Skin of body (tissue), 2 donors: ENCODE measurements around the gene CAPN12. TPM values are rescaled to one million over a fixed set of nuclear protein-coding genes. Genes with fewer than 3 reads are reported as not detected.
A peak's percentile ranks its signal among the peaks of the same experiment; 100 is the strongest.
"Not testable (repeated sequence)": the region's sequence is repeated elsewhere in the genome, so short reads cannot be mapped to it uniquely, and the experiment has no call there.

Experiments used
- DNase-seq: peaks from one replicate; lab custom pipeline; 2025; lab: John Stamatoyannopoulos, UW
- total RNA-seq: library from RNA; depleted of rRNA; stranded (reverse); fragments of >200 nt; gene quantifications from one replicate; pipeline ENCODE4 v1.2.3, GENCODE V29; 2014

The CAPN12 gene, protein sequence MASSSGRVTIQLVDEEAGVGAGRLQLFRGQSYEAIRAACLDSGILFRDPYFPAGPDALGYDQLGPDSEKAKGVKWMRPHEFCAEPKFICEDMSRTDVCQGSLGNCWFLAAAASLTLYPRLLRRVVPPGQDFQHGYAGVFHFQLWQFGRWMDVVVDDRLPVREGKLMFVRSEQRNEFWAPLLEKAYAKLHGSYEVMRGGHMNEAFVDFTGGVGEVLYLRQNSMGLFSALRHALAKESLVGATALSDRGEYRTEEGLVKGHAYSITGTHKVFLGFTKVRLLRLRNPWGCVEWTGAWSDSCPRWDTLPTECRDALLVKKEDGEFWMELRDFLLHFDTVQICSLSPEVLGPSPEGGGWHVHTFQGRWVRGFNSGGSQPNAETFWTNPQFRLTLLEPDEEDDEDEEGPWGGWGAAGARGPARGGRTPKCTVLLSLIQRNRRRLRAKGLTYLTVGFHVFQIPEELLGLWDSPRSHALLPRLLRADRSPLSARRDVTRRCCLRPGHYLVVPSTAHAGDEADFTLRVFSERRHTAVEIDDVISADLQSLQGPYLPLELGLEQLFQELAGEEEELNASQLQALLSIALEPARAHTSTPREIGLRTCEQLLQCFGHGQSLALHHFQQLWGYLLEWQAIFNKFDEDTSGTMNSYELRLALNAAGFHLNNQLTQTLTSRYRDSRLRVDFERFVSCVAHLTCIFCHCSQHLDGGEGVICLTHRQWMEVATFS
- 6.0 TPM for total RNA-seq

DNA sequence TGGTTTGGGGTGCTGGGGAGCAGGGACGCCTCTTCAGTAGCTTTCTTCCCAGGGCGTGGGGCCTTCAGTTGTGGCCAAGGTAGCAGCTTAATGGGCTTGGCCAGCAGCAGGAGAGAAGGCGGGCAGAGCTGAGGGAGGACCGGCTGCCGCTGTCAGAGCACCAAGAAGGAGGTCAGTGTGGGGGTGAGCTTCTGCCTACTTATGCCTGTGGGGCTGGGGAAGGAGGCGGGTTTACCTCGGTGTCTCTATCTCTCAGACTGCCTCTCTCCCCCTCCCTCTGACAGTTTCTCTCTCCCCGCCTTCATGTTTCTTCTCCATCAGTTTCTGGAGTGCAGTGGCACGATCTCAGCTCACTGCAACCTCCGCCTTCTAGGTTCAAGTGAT is at the start of gene CAPN12:
Gene CAPN12, minus strand, starts transcription at position 177 of the 384 bp plus-strand sequence. CDS start 309 bp downstream, outside the sequence.
- DNase-seq: no peak

DNA sequence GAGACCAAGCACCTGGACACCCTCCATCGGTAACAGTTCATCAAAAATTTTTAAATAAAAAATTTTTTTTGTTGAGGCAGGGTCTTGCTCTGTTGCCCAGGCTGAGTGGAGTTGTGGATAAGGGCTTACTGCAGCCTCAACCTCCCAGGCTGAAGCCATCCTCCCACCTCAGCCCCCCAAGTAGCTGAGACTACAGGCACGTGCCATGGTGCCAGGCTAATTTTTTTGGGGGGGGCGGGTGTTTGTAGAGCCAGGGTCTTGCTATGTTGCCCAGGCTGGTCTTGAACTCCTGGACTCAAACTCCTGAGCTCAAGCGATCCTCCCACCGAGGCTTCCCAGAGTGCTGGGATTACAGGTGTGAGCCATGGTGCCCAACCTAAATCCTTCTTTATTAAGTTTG is 49.4 kb upstream of the CAPN12 start:
- no peak for DNase-seq

DNA sequence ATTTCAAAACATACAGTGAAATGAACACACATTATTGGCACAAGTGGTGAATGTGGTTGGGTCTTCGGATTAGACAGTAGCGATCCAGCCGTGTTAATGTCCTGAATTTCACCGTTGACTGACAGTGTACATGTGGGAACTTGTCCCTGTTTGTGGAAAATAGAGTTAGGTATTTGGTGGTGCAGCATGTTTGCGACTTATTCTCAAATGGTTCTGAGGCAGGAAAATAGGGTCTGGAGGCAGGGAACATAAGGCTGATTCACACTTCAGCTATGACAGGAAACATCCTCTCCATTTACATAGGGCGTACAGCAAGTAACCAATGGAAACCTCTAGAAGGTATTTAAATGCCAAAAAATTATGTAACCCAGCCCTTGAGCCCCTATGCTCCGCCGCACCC is 48.9 kb upstream of the CAPN12 start:
- DNase-seq: peak; percentile 50

DNA sequence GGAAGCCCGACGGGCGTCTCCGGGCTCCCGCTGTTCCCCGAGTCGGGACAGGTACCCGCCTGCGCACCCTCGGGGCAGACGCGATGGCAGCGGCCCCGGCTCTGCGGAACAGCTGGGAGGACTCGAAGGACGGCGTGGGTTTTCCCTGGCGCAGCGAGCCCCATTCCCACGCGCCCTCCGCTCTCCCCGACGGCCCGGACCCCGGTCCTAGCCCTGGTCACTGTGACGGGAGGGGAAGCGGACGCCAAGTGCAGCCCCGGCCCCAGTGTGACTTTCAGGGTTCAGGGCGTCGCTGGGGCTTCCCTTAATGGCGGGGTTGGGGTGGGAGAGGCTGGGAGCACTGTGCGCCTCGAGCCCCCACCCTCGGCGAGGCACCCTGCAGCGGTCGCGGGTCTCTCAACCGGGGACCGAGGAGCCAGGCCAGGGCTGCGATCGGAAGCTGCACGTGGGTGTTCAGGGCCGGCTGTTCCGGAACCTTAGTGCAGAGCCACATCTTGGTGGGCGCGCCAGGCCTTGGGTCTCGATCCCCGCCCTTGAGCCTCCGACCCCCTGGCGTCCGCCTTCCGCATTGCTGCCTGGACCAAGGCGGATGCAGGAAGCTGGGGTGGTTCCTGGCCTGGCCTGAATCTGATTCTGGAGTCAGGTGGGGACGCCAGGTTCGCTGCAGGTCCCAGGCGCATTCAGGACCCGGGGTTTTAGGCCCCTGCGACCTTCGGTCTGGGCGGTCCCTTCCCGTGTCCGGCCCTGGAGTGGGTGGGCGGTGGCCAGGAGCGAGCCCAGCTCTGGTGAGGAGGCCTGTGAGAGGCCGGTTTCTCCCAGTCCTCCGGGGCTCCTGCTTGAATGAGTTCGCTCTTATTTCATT is 48.2 kb upstream of the CAPN12 start:
- DNase-seq: no peak

DNA sequence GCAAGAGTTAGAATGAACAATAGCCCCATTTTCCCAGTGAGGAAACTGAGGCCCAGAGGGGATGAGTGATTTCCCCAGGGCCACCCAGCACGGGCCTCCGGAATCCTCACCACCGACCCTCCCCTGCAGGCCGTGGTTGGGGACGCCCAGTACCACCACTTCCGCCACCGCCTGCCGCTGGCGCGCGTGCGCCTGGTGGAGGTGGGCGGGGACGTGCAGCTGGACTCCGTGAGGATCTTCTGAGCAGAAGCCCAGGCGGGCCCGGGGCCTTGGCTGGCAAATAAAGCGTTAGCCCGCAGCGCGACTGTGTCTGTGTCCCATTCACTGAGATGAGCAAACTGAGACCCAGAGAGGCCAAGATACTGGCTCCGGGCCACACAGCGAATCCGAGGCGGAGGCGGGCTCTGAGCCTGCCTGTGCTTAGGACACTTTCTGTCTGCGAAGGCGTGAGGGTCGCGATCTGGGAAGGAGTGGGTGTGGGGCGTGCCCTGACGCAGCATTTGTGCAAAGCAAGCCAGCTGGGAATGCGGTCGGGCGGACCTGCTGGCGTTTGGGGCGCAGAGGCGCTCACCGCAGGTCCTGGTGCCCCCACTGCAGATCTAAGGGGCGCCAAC is 47.3 kb upstream of the CAPN12 start:
- DNase-seq: not testable (repeated sequence)

DNA sequence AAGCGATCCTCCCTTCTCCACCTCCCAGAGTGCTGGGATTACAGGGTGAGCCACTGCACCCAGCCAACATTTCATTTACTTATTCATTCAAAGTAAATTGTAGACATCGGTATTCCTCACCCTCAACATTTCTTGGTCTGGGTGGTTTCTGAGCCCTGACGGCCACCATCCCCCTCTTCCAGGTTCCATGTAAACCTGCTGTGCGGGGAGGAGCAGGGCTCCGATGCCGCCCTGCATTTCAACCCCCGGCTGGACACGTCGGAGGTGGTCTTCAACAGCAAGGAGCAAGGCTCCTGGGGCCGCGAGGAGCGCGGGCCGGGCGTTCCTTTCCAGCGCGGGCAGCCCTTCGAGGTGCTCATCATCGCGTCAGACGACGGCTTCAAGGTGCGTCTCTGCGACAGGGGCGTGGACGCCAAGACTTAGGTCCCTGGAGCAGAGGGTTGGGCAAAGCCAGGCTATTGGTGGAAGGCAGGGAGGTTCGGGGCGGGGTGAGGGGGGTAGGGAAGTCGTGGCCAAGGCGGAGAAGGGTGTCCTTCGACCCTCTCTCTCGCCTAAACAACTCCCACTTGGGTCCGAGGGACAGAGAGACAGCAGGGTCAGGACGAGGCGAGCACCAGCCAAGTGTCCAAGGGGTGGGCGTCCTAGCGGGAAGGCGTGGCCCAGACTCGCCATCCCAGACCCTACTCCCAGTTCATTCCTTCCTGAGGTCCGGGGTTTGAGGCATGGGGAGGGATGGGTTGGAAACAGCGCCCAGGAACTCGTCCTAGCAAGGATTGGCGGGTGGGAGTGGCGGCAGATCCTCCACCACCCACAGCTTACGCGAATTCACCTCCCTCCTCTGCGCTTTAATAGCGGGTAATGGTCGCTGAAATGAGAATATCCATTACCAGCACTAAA is 46.5 kb upstream of the CAPN12 start:
- not testable (repeated sequence) for DNase-seq

DNA sequence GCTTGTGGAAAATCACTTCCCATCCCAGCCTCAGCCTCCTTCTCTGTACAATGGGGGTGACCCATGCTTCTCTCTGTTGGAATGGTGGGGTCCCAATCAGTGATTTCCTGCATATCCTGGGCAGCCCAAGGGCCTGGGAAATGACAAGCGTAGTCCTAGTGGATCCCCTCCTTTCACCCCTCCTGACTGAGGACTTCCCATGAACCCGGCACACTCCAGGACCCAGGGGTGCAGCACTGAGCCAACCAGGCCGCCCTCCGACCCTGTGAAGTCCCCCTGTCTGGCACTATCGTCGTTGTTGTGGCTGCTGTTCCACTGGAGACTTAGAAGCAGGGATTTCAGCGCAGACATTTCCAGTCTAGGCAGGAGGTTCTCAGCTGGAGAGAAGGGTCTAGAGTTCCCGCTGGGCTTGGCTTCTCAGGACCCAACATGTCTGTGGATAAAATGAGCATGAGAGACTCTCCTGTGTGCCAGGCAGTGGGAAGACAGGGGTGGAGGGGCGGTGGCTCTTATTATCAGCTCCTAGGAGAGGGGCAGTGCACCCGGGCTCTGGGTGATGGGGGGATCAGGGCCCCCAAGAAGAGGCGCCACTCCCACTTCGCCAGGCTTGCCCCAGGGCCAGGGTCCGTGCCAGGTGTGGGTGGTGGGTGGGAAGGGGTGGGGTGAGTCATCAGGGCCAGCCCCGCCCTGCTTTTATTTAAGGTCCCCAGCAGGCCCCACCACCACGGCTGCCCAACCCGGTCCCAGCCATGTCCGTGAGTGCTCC is 44.4 kb upstream of the CAPN12 start, which contains the start of gene LGALS7B:
Gene LGALS7B, plus strand, starts transcription at position 723 of the 766 bp plus-strand sequence. Its CDS starts 27 bp downstream, at position 750.
- no peak for DNase-seq

DNA sequence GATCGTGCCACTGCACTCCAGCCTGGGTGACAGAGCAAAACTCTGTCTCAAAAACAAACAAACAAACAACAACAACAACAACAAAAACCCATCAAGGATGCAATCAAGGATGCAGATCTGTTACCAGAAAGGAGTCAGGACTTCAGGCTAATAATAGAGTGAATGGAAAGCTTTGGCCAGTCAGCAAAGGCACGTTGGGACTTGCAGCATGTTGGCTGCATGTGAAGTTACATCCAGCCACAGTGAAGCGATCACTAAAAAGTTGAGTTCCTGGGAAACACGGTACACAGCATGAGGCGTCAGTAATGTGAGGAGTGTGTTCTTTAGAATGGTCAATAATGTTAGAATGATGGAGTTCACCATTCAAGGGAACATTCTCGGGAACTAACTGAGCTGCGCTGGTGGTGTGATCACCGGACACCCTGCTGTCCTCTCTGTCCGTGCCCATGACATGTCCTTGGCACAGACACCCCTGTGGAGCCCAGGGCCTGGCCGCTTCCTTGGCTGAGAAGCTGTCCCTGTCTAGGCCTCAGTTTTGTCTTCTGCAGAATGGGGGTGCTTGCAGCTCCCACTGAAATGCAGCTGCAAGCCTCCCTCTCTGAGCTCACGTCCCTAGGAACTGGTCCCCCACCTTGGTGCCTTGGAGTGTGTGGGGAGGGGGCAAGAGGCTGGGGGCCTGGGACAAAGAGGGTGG is 42.4 kb upstream of the CAPN12 start:
- DNase-seq: no peak

DNA sequence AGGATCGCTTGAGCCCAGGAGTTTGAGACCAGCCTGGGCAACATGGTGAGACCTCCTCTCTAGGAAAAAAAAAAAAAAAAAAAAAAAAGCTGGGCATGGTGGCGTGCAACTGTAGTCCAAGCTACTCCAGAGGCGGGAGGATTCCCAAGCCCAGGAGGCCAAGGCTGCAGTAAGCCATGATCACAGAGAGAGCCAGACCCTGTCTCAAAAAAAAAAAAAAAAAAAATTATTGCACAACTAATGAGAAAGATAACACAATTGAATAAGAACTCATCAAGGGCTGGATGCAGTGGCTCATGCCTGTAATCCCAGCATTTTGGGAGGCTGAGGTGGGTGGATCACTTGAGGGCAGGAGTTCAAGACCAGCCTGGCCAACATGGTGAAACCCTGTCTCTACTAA is 41.8 kb upstream of the CAPN12 start:
- not testable (repeated sequence) for DNase-seq

DNA sequence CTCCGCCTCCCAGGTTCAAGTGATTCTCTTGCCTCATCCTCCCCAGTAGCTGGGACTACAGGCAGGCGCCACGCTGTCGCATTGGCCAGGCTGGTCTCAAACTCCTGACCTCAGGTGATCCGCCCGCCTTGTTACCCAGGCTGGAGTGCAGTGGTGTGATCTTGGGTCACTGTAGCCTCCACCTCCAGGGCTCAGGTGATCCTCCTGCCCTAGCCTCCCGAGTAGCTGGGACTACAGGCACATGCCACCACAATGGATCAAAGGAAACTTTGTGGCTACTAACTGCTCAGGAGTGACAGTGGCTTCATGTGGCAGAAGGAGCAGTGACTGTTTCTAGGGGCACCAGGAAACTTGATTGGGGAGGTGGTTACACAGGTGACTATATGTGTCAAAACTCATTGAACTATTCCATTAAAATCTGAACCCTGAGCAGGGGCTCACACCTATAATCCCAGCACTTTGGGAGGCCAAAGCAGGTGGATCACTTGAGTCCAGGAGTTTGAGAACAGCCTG is 41.0 kb upstream of the CAPN12 start:
- DNase-seq: no peak

DNA sequence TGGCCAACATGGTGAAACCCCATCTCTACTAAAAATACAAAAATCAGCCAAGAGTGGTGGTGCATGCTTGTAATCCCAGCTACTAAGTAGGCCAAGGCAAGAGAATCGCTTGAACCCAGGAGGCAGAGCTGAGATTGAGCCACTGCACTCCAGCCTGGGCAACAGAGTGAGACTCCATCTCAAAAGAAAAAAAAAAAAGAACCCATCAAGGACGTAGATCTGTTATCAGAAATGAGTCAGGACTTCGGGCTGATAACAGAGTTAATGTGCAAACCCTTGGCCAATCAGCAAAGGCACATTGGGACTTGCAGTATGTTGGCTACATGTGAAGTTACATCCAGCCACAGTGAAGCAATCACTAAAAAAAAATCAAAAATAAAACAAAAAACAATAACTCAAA is 40.0 kb upstream of the CAPN12 start:
- no peak for DNase-seq

DNA sequence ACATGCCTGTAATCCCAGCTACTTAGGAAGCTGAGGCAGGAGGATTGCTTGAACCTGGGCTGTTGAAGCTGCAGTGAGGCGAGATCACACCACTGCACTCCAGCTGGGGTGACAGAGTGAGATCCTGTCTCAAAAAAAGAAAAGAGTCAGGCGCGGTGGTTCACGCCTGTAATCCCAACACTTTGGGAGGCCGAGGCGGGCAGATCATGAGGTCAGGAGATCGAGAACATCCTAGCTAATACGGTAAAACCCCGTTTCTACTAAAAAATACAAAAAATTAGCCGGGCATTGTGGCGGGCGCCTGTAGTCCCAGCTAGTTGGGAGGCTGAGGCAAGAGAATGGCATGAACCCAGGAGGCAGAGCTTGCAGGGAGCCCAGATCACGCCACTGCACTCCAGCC is 37.9 kb upstream of the CAPN12 start:
- not testable (repeated sequence) for DNase-seq

DNA sequence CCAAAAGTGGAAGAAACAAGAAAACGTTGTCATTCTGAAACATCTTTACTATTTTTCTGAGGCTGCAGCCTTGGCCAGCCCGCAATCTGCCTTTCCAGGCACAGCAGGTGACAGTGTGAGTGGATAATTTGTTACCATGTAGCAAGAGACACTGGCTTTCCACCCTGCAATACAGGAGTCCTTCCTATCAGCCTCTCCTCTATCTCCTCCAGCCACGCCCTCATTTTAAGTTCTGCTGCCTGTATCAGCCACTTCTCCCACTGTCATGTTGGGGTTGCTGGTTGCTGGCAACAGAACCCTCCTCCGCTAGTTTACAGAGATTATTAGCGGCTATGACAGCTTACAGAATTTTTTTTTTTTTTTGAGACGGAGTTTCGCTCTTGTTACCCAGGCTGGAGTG is 36.8 kb upstream of the CAPN12 start:
- no peak for DNase-seq

DNA sequence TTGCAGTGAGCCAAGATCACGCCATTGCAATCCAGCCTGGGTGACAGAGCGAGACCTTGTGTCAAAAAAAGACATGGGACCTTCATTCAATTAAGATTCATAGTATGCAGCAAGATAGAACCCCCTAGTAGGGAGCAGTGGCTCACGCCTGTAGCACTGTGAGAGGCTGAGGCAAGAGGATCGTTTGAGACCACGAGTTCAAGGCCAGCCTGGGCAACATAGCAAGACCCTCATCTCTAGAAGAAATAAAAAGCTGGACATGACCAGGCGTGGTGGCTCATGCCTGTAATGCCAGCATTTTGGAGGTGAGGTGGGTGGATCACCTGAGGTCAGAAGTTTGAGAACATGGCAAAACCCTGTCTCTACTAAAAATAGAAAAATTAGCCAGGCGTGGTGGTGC is 36.2 kb upstream of the CAPN12 start:
- DNase-seq: no peak

DNA sequence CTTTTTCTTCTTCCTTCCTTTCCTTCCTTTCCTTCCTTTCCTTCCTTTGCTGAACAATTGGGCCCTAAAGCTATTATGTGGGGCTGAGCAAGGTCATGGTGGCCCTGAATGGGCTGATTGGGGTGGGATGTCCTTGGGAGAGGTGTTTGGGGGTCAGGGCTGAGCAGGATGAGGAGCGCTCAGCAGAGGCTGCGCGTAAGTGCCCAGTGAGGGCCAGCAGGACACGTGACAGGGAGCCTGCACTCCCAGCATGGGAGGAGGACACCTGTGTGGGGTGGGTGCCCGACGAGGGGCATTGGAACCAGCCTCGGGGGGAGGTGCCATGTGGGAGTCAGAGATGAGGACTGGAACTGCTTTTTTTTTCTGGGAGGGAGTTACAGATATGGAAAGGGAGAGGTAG is 34.5 kb upstream of the CAPN12 start:
- DNase-seq: no peak

DNA sequence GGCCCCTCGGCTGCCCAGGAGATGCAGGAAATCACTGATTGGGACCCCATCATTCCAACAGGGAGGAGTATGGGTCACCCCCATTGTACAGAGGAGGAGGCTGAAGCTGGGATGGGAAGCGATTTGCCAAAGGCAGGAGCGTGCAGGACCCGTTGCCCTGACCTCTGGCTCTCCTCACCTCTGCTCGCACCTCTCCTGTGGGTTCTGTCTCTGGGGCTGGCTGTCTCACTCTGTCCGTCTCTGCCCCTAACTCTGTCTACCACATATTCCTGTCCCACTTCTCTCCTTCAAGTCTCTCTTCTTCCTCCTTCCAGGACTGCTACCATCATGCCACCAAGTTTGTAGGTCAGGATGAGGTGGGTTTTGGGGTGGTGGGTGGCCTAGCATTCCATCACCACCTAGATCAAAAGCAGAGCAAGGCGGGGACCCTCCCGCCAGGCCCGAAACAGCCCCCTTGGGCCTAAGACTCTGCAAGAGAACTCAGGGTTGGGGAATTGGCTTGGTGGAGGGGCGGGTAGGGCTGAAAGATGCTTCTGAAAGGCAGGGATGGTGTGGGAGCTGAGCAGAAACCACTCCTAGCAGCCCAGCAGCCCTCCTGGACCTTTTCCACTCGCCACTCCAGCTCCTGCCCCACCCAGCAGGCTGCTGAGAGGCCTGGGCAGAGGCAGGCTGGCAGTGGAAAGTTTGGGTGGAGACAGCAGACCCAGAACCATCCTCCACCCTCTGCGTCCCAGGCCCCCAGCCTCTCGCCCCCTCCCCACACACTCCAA is 30.1 kb upstream of the CAPN12 start:
- DNase-seq: no peak

DNA sequence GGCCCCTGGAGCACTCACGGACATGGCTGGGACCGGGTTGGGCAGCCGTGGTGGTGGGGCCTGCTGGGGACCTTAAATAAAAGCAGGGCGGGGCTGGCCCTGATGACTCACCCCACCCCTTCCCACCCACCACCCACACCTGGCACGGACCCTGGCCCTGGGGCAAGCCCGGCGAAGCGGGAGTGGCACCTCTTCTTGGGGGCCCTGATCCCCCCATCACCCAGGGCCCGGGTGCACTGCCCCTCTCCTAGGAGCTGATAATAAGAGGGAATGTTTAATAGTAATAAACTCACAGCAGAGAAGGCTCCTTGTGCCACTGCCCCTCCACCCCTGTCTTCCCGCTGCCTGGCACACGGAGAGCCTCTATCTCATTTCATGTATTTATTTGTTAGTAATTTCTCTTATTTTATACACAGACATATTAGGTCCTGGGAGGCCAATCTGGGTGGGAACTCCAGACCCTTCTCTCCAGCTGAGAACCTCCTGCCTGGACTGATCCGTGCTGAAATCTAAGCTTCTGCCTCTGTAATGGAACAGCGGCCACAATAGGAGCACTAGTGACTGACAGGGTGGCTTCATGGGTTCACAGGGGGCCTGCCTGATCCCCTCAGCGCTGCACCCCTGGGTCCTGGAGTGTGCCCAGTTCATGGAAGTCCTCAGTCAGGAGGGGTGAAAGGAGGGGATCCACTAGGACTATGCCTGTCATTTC is 29.3 kb upstream of the CAPN12 start, which contains the start of gene LGALS7:
Gene LGALS7, minus strand, starts transcription at position 49 of the 709 bp plus-strand sequence. Its CDS starts 25 bp downstream, at position 24.
- DNase-seq: no peak
